GM12891 (cell line): Measurements from ENCODE around the gene ADAMTS8.

Source experiments
- DNase-seq: peaks from one replicate; pipeline ENCODE4 v3.0.0; 2011; ENCODE audit warnings: low spot score; ENCODE audit not compliant: insufficient read length
- FAIRE-seq: peaks from 2 replicates; lab custom pipeline; 2011; peaks lifted over from hg19 to GRCh38; lab: Jason Lieb, UNC
- PAX5 ChIP-seq: IDR thresholded peaks from 2 replicates; pipeline ENCODE4 v1.6.1; 2011; ENCODE audit warnings: low read length, moderate library complexity, mild to moderate bottlenecking; ENCODE audit not compliant: insufficient read depth, severe bottlenecking
- POLR2A ChIP-seq: IDR thresholded peaks from 2 replicates; pipeline ENCODE4 v1.6.1; 2011; ENCODE audit warnings: low read depth, low read length, control low read depth
- POLR2AphosphoS5 ChIP-seq: IDR thresholded peaks from 2 replicates; pipeline ENCODE4 v1.6.1; 2011; ENCODE audit warnings: low read depth, low read length, control low read depth
- POU2F2 ChIP-seq: IDR thresholded peaks from 2 replicates; pipeline ENCODE4 v1.6.1; 2011; ENCODE audit warnings: low read depth, mild to moderate bottlenecking, control low read depth, low read length, moderate library complexity
- SPI1 ChIP-seq: IDR thresholded peaks from 2 replicates; pipeline ENCODE4 v1.6.1; 2011; ENCODE audit warnings: low read depth, low read length, control low read depth
- TAF1 ChIP-seq: IDR thresholded peaks from 2 replicates; pipeline ENCODE4 v1.6.1; 2011; ENCODE audit warnings: low read depth, low read length, control low read depth

The ADAMTS8 gene

GRCh38 chr11:130473056-130473794 is 44.8 kb upstream of the ADAMTS8 start:
- TF ChIP-seq POU2F2 (no peak), POLR2A (no peak), SPI1 (no peak), POLR2AphosphoS5 (no peak), PAX5 (no peak), TAF1 (no peak)
- DNase-seq (no peak), FAIRE-seq (no peak)

DNA sequence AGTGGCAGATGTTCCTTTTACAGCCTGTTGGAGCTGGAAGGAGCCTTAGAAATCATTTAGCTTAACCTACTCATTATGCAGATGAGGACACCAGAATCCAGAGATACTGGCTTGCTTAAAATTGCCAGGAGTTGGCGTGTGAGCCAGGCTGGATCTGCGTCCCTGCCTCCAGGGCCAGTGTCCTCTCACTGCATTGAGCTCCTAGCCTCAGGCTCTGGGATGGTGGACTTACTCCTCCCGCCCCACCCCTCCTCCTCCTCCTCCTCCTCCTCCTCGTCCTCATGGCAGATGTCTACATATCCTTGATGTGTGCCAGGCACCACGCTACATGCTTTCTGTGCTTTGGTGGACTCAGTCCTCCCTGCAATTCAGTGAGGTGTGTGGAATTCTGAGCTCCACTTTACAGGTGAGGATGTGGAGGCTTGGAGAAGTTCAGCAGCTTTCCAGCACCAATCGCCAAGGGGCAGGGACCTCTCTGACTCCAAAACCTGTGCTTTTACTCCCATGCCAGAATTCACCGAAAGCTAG is 44.1 kb upstream of the ADAMTS8 start:
- no peak for TF ChIP-seq POLR2AphosphoS5
- TF ChIP-seq PAX5: no peak
- TF ChIP-seq POLR2A: no peak
- no peak for TF ChIP-seq SPI1
- TF ChIP-seq POU2F2: no peak
- TF ChIP-seq TAF1: no peak
- FAIRE-seq (no peak), DNase-seq (no peak)

DNA sequence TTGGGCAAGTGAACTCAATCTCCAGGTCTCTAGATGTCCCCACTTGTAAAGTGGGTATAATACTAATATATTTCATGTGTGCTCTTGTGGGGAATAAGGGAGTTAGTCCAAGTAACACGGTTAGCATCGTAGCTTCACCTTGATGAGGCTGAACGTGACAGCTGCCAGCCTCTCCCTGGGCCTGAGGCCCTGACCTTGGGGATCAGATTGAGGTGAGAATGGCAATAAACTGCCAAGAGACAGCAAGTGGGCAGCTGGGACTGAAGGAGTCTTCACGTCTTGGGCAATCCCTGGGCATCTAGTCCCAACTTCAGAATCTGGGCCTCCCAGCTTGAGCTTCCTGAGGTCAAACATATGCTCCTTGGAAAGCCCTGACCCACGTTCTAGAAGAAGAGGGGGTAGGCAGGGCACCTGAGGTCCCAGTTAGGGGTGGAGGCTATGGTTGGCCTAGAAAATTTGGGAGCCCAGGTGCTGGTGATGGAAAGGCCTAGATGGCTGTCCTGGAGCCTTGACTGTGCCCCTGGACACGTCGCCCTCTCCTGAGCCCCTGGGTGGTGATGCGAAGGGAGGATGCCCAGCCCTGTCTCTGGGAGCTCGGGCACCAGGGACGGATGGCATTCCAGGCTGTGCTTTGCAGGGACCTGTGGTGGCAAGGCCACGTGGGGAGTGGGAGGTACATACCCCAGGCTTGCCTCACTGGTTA is 43.5 kb upstream of the ADAMTS8 start:
- DNase-seq: no peak
- TF ChIP-seq POLR2AphosphoS5: no peak
- no peak for TF ChIP-seq POLR2A
- no peak for TF ChIP-seq SPI1
- TF ChIP-seq PAX5: no peak
- no peak for TF ChIP-seq TAF1
- no peak for TF ChIP-seq POU2F2
- no peak for FAIRE-seq

DNA sequence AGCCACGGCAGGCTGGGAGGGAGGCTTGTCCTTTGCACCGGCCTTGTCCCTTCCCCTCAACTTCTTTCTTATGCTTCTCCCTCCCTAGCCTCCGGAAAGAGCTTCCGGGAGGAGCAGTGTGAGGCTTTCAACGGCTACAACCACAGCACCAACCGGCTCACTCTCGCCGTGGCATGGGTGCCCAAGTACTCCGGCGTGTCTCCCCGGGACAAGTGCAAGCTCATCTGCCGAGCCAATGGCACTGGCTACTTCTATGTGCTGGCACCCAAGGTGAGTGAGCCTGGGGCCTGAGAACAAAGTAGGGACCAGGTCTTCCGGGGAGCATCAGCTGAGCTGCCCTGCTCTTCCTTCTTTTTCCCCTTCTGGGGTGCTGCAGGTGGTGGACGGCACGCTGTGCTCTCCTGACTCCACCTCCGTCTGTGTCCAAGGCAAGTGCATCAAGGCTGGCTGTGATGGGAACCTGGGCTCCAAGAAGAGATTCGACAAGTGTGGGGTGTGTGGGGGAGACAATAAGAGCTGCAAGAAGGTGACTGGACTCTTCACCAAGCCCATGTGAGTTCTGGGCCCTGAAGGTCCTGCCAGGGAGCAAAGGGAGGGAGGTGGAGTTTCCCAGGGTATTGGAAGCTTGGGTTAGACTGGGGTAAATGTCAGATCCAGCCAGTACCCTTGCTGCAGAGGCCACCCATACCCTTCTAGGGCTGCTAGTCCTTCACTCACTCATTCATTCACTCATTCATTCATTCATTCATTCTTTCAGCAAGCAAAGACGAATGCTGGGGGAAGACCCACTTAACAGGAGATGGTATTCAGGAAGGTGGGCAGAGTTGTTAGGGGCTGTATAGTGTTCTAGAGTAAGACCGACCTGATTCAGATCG is 42.7 kb upstream of the ADAMTS8 start:
- TF ChIP-seq SPI1: no peak
- no peak for FAIRE-seq
- DNase-seq: no peak

GRCh38 chr11:130469181-130469580 is 40.8 kb upstream of the ADAMTS8 start:
- FAIRE-seq: no peak
- TF ChIP-seq PAX5 (no peak), SPI1 (no peak), POLR2AphosphoS5 (no peak), POU2F2 (no peak), POLR2A (no peak), TAF1 (no peak)

DNA sequence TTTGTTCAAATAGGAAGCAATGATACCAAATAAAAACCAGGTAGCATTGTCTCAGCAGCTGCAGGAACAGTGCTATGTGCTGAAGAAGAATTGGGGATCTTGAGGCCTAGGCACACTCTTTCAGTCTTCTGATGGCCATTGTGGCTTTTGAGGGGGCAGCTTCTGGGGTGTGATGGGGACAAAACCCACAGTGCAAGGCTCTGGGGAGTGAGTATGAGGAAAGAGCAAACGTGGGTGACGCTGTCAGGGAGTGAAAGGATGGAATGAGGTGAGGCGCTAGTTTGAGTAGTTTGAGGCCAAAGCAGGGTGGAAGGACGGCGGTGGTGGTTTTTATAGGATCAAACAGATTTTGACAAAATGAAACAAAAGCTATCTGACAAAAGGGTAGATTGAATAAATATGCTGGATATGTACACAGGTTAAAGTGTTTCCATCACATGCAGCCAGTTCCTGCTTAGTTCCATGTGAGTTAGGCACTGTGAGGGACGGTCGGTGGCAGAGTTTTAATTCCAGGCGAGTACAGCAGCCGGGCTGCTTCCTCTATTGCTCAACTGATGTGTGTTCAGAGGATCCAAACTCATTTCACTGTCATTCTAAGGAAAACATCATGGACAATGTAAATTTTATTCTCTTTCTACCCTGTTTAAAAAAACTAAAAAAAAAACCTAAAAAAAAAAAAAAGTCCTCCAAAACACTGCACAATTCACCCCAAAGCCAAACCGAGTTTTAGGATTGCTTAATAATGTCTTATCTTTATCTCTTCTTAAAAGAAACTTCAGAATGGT is 38.9 kb upstream of the ADAMTS8 start:
- no peak for TF ChIP-seq TAF1
- no peak for TF ChIP-seq POLR2AphosphoS5
- no peak for TF ChIP-seq PAX5
- TF ChIP-seq POLR2A: no peak
- TF ChIP-seq SPI1: no peak
- TF ChIP-seq POU2F2: no peak
- FAIRE-seq: no peak
- DNase-seq: no peak

More at GRCh38 chr11:130469181-130469580, 40.8 kb upstream of the ADAMTS8 start:
- no peak for DNase-seq

DNA sequence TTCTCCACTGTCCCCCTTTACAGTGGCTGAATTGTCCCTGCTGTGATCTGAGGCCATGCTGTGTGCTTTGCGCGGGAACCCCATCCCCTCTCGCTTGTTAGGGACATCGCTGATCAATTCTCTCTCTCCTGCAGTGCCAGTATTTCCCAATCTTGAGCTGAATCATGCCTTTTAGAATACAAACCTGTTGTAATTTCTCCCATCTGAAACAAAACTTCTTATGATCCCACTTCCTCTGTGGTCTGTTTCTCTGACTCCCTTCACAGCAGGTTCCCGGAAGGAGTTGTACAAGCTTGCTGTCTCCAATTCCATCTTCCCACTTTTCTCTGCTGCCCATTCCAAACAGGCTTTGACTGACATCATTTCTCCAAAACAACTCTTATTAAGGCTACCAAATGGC is 36.9 kb upstream of the ADAMTS8 start:
- DNase-seq (no peak), FAIRE-seq (no peak)
- TF ChIP-seq SPI1 (no peak), POLR2AphosphoS5 (no peak), TAF1 (no peak), POU2F2 (no peak), POLR2A (no peak), PAX5 (no peak)

DNA sequence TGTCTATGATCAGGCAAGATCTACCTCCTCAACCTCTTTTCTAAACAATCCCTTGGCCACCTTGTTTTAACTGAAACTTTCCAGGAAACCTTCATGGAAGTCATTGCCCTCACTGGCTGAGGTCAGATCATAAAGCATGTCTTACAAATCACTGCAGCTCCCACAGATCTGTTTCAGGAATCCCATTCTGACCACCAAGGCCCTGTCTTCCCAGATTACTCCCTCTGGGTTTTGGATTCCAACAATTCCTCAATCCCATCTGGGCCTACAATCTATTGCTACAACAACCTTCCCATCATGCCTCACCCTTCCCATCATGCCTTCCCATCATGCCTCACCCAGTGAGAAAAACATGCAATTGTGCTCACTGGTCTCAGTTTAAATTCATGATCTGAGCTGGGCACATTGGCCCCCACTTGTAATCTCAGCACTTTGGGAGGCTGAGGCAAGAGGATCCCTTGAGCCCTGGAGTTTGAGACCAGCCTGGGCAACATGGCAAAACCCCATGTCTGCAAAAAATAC is 35.9 kb upstream of the ADAMTS8 start:
- no peak for FAIRE-seq
- TF ChIP-seq PAX5 (no peak), POLR2AphosphoS5 (no peak), POLR2A (no peak), TAF1 (no peak), POU2F2 (no peak), SPI1 (no peak)
- DNase-seq: no peak
